Liver (tissue), 9 donors: ENCODE results near the gene GNAT2. TPM values are rescaled to one million over a fixed set of nuclear protein-coding genes. Genes with fewer than 3 reads are reported as not detected.

Experiments used
- DNase-seq: peaks from one replicate; pipeline ENCODE4 v3.0.0-alpha.2; 2017; ENCODE audit warnings: low spot score
- H3K27ac ChIP-seq, 2 donors: one replicate each; pipeline ENCODE4 v1.7.0; 2013; ENCODE audit warnings: inconsistent platforms in 2 of 2, low read length in 2 of 2, control low read depth in 1 of 2, low read depth in 1 of 2, mild to moderate bottlenecking in 1 of 2
- H3K27me3 ChIP-seq, 4 donors: one replicate each; pipeline versions ENCODE4 v1.6.1 to v1.7.0; 2013; ENCODE audit warnings: low read length in 3 of 4, inconsistent platforms in 1 of 4, mild to moderate bottlenecking in 1 of 4, moderate library complexity in 1 of 4; ENCODE audit not compliant: control insufficient read depth in 4 of 4, insufficient read depth in 4 of 4
- H3K36me3 ChIP-seq, 4 donors: one replicate each; pipeline versions ENCODE4 v1.6.1 to v1.7.0; 2013; ENCODE audit warnings: low read length in 3 of 4, mild to moderate bottlenecking in 3 of 4, low read depth in 1 of 4, moderate library complexity in 1 of 4; ENCODE audit not compliant: control insufficient read depth in 4 of 4, insufficient read depth in 3 of 4
- H3K4me1 ChIP-seq, 4 donors: one replicate each; pipeline versions ENCODE4 v1.6.1 to v1.7.0; 2013; ENCODE audit warnings: low read length in 3 of 4, mild to moderate bottlenecking in 3 of 4, moderate library complexity in 1 of 4; ENCODE audit not compliant: control insufficient read depth in 4 of 4, insufficient read depth in 4 of 4
- H3K4me3 ChIP-seq, 3 donors: one replicate each; pipeline versions ENCODE4 v1.6.1 to v1.7.0; 2013; ENCODE audit warnings: low read length in 3 of 3, control low read depth in 1 of 3, low read depth in 1 of 3, mild to moderate bottlenecking in 1 of 3
- H3K9ac ChIP-seq, 2 donors: one replicate each; pipeline ENCODE4 v1.7.0; 2013; ENCODE audit warnings: low read length in 2 of 2, mild to moderate bottlenecking in 2 of 2, moderate library complexity in 2 of 2, control low read depth in 1 of 2, low read depth in 1 of 2
- H3K9me3 ChIP-seq, 4 donors: one replicate each; pipeline versions ENCODE4 v1.6.1 to v1.7.0; 2013; ENCODE audit warnings: low read length in 3 of 4; ENCODE audit not compliant: control insufficient read depth in 4 of 4
- EGR1 ChIP-seq, 2 donors: IDR thresholded peaks; 2 replicates each; pipeline ENCODE4 v1.6.1; 2016 to 2018; ENCODE audit warnings: antibody characterized with exemption in 2 of 2, low read depth in 2 of 2
- FOXA1 ChIP-seq: IDR thresholded peaks from 2 replicates; pipeline ENCODE4 v1.6.1; 2016; ENCODE audit warnings: antibody characterized with exemption
- FOXA2 ChIP-seq: IDR thresholded peaks from 2 replicates; pipeline ENCODE4 v1.6.1; 2016; ENCODE audit warnings: antibody characterized with exemption
- GABPA ChIP-seq, 2 donors: IDR thresholded peaks in 1 of 2; conservative IDR thresholded peaks in 1 of 2; 2 replicates each; pipeline ENCODE4 v1.6.1; 2016; ENCODE audit warnings: antibody characterized with exemption in 2 of 2, mild to moderate bottlenecking in 1 of 2, moderate library complexity in 1 of 2
- HNF4A ChIP-seq, 2 donors: conservative IDR thresholded peaks; 2 replicates each; pipeline ENCODE4 v1.6.1; 2016; ENCODE audit warnings: antibody characterized with exemption in 2 of 2, mild to moderate bottlenecking in 2 of 2
- HNF4G ChIP-seq: IDR thresholded peaks from 2 replicates; pipeline ENCODE4 v1.6.1; 2016; ENCODE audit warnings: antibody characterized with exemption
- JUND ChIP-seq, 2 donors: IDR thresholded peaks; 2 replicates each; pipeline ENCODE4 v1.6.1; 2016; ENCODE audit warnings: antibody characterized with exemption in 2 of 2
- NR2F2 ChIP-seq: IDR thresholded peaks from 2 replicates; pipeline ENCODE4 v1.6.1; 2016; ENCODE audit warnings: antibody characterized with exemption
- RAD21 ChIP-seq, 2 donors: IDR thresholded peaks; 2 replicates each; pipeline ENCODE4 v1.6.1; 2016; ENCODE audit warnings: antibody characterized with exemption in 2 of 2, mild to moderate bottlenecking in 2 of 2
- SP1 ChIP-seq: IDR thresholded peaks from 2 replicates; pipeline ENCODE4 v1.6.1; 2018; ENCODE audit warnings: antibody characterized with exemption, mild to moderate bottlenecking
- TAF1 ChIP-seq: conservative IDR thresholded peaks from 2 replicates; pipeline ENCODE4 v1.6.1; 2016; ENCODE audit warnings: antibody characterized with exemption, mild to moderate bottlenecking
- WGBS: extraction: QIAGEN DNeasy Blood & Tissue Kit; methylation state at CpG from one replicate; pipeline ENCODE4 v1.1.7; 2013; 5-methylcytosine and 5-hydroxymethylcytosine counted together
- polyA plus RNA-seq, 2 donors: library from polyadenylated mRNA; stranded (reverse) in 1 of 2; unstranded in 1 of 2; fragments of 200-250 nt in 1 of 2; fragments of >200 nt in 1 of 2; fragmentation: Nextera tagmentation in 1 of 2; extraction: Ambion mirVana in 1 of 2; gene quantifications; one replicate each; pipeline versions ENCODE4 v1.2.1 to v1.2.3, GENCODE V29; 2013 to 2015
- total RNA-seq, 2 donors: library from RNA; depleted of rRNA; stranded (reverse); fragments of >200 nt; gene quantifications; one replicate each; pipeline ENCODE4 v1.2.3, GENCODE V29; 2014
- TF ChIP-seq, protein P1 (sequence below): IDR thresholded peaks from 2 replicates; pipeline ENCODE4 v1.6.1; 2016; ENCODE audit warnings: antibody characterized with exemption, mild to moderate bottlenecking
- TF ChIP-seq, protein P2 (sequence below): IDR thresholded peaks from 2 replicates; pipeline ENCODE4 v1.6.1; 2016; ENCODE audit warnings: antibody characterized with exemption
- TF ChIP-seq, protein P3 (sequence below): IDR thresholded peaks from 2 replicates; pipeline ENCODE4 v1.6.1; 2016; ENCODE audit warnings: antibody characterized with exemption
- TF ChIP-seq, protein P4 (sequence below): fragments of 150-350 bp; IDR thresholded peaks from 2 replicates; pipeline ENCODE4 v1.5.1; 2017; ENCODE audit warnings: improper control_type of control experiment, low read depth, low read length; ENCODE audit not compliant: missing input control
- TF ChIP-seq, protein P5 (sequence below): IDR thresholded peaks from 2 replicates; pipeline ENCODE4 v1.6.1; 2016; ENCODE audit warnings: antibody characterized with exemption
- donor health status: healthy.
- donor health status: healthy.
- donor health status: healthy.
- donor health status: healthy.
- donor health status: healthy.

GNAT2 gene
- total and polyA plus RNA-seq, 4 donors: 0.09 to 0.17 (median 0.17) TPM; not detected in 1

DNA sequence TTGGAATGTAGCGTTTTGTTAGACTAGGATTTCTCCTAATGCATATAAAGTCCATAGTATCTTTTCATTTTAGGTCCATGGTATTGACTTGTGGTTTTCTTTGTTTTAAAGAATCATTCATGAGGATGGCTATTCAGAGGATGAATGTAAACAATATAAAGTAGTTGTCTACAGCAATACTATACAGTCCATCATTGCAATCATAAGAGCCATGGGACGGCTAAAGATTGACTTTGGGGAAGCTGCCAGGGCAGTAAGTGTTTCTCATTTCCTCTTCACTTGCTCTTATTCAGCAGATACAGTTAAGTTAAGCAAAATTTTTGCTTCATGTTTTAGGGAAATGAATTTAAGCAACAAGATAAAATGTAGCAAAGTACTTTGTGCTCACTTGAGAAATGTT lies 45.6 kb downstream of the GNAT2 start:
- Histone ChIP-seq H3K9ac (no peak overlapping the region), H3K27me3 (no peaks in the 10 kb centered on the region), H3K4me1 (peaks cover 0 to 6% (median 2%) of the 10 kb centered on the region in 4 donors), H3K9me3 (no peaks in the 10 kb centered on the region), H3K36me3 (peaks cover 0 to 4% (median 2%) of the 10 kb centered on the region in 4 donors), H3K4me3 (no peak overlapping the region), H3K27ac (no peak overlapping the region)
- no peak for DNase-seq
- TF ChIP-seq, protein P1, sequence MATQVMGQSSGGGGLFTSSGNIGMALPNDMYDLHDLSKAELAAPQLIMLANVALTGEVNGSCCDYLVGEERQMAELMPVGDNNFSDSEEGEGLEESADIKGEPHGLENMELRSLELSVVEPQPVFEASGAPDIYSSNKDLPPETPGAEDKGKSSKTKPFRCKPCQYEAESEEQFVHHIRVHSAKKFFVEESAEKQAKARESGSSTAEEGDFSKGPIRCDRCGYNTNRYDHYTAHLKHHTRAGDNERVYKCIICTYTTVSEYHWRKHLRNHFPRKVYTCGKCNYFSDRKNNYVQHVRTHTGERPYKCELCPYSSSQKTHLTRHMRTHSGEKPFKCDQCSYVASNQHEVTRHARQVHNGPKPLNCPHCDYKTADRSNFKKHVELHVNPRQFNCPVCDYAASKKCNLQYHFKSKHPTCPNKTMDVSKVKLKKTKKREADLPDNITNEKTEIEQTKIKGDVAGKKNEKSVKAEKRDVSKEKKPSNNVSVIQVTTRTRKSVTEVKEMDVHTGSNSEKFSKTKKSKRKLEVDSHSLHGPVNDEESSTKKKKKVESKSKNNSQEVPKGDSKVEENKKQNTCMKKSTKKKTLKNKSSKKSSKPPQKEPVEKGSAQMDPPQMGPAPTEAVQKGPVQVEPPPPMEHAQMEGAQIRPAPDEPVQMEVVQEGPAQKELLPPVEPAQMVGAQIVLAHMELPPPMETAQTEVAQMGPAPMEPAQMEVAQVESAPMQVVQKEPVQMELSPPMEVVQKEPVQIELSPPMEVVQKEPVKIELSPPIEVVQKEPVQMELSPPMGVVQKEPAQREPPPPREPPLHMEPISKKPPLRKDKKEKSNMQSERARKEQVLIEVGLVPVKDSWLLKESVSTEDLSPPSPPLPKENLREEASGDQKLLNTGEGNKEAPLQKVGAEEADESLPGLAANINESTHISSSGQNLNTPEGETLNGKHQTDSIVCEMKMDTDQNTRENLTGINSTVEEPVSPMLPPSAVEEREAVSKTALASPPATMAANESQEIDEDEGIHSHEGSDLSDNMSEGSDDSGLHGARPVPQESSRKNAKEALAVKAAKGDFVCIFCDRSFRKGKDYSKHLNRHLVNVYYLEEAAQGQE: no peak
- TF ChIP-seq RAD21 (IDR thresholded peaks at IDR 0.05): no peak
- no peak for TF ChIP-seq HNF4A (conservative IDR thresholded peaks at IDR 0.05)
- TF ChIP-seq, protein P2, sequence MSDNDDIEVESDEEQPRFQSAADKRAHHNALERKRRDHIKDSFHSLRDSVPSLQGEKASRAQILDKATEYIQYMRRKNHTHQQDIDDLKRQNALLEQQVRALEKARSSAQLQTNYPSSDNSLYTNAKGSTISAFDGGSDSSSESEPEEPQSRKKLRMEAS: no peak
- TF ChIP-seq NR2F2: no peak
- no peak for TF ChIP-seq FOXA1
- TF ChIP-seq, protein P3, sequence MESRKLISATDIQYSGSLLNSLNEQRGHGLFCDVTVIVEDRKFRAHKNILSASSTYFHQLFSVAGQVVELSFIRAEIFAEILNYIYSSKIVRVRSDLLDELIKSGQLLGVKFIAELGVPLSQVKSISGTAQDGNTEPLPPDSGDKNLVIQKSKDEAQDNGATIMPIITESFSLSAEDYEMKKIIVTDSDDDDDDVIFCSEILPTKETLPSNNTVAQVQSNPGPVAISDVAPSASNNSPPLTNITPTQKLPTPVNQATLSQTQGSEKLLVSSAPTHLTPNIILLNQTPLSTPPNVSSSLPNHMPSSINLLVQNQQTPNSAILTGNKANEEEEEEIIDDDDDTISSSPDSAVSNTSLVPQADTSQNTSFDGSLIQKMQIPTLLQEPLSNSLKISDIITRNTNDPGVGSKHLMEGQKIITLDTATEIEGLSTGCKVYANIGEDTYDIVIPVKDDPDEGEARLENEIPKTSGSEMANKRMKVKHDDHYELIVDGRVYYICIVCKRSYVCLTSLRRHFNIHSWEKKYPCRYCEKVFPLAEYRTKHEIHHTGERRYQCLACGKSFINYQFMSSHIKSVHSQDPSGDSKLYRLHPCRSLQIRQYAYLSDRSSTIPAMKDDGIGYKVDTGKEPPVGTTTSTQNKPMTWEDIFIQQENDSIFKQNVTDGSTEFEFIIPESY: no peak
- WGBS: 72% methylated on average over 2 of the region's 2 CpGs

DNA sequence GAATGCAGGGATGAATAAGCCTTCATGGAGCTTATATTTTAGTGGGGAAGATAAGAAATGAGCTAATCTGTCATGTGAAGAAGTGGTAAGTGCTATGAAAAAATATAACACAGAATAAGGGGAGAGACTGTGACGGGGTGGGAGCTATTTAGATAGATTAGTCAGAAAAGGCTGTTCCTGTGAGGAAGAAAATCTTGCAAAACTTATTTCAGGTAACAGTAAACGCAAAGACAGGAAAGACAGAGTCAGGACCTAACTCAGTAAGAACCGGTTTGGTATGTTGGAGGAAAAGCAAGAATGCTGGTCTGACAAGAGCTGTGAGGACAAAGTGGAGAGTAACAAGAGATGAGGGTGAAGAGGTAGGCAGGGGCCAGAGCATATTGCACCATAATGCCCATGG lies 49.0 kb downstream of the GNAT2 start:
- peaks cover 0 to 2% (median 0%) of the 10 kb centered on the region in 4 donors for H3K36me3 ChIP-seq
- no peak for DNase-seq
- no peaks in the 10 kb centered on the region for H3K9me3 ChIP-seq
- no peak overlapping the region for H3K9ac ChIP-seq
- 73% methylated on average over 3 of the region's 3 CpGs for WGBS
- peaks cover 8 to 25% (median 24%) of the 10 kb centered on the region in 4 donors for H3K4me1 ChIP-seq
- TF ChIP-seq TAF1: no peak
- TF ChIP-seq NR2F2: no peak
- TF ChIP-seq, protein P4, sequence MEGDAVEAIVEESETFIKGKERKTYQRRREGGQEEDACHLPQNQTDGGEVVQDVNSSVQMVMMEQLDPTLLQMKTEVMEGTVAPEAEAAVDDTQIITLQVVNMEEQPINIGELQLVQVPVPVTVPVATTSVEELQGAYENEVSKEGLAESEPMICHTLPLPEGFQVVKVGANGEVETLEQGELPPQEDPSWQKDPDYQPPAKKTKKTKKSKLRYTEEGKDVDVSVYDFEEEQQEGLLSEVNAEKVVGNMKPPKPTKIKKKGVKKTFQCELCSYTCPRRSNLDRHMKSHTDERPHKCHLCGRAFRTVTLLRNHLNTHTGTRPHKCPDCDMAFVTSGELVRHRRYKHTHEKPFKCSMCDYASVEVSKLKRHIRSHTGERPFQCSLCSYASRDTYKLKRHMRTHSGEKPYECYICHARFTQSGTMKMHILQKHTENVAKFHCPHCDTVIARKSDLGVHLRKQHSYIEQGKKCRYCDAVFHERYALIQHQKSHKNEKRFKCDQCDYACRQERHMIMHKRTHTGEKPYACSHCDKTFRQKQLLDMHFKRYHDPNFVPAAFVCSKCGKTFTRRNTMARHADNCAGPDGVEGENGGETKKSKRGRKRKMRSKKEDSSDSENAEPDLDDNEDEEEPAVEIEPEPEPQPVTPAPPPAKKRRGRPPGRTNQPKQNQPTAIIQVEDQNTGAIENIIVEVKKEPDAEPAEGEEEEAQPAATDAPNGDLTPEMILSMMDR: no peak
- no peak for TF ChIP-seq JUND (IDR thresholded peaks at IDR 0.05)
- no peak for TF ChIP-seq SP1
- TF ChIP-seq FOXA2: no peak
- TF ChIP-seq EGR1 (IDR thresholded peaks at IDR 0.05; ENCODE audit: low read depth in 2 of 2): no peak
- no peak for TF ChIP-seq HNF4G
- TF ChIP-seq, protein P5, sequence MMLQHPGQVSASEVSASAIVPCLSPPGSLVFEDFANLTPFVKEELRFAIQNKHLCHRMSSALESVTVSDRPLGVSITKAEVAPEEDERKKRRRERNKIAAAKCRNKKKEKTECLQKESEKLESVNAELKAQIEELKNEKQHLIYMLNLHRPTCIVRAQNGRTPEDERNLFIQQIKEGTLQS: no peak
- no peak for TF ChIP-seq GABPA (IDR thresholded peaks at IDR 0.05 in 1 of 2, conservative IDR thresholded peaks at IDR 0.05 in 1 of 2)
- H3K4me3 ChIP-seq: no peak overlapping the region
- no peak overlapping the region for H3K27ac ChIP-seq
- no peaks in the 10 kb centered on the region for H3K27me3 ChIP-seq
